Tibial nerve (tissue), 4 donors: ENCODE results near the gene UGT1A3. TPM values are rescaled to one million over a fixed set of nuclear protein-coding genes. Genes with fewer than 3 reads are reported as not detected.

Source experiments
- DNase-seq, 2 donors: peaks; one replicate each; pipeline ENCODE4 v3.0.0-alpha.2; 2019; ENCODE audit warnings: low spot score in 2 of 2
- H3K27ac ChIP-seq, 4 donors: fragments of 200-600 bp; sonication (generic) in 3 of 4; one replicate each; pipeline ENCODE4 v1.5.1; 2017 to 2019; ENCODE audit warnings: mild to moderate bottlenecking in 1 of 4
- H3K27me3 ChIP-seq, 2 donors: fragments of 200-600 bp; sonication (generic) in 1 of 2; one replicate each; pipeline versions ENCODE4 v1.5.1 to v1.6.0; 2017 to 2019
- H3K36me3 ChIP-seq, 3 donors: fragments of 200-600 bp; sonication (generic); one replicate each; pipeline ENCODE4 v1.5.1; 2018 to 2019
- H3K4me1 ChIP-seq, 4 donors: fragments of 200-600 bp; sonication (generic) in 3 of 4; one replicate each; pipeline ENCODE4 v1.5.1; 2017 to 2019
- H3K4me3 ChIP-seq, 4 donors: fragments of 200-600 bp; sonication (generic) in 3 of 4; one replicate each; pipeline ENCODE4 v1.5.1; 2017 to 2019; ENCODE audit warnings: mild to moderate bottlenecking in 1 of 4, moderate library complexity in 1 of 4
- H3K9me3 ChIP-seq, 4 donors: fragments of 200-600 bp; sonication (generic) in 3 of 4; one replicate each; pipeline ENCODE4 v1.5.1; 2017 to 2019
- EP300 ChIP-seq, 2 donors: sonication (generic); formaldehyde crosslinking; IDR thresholded peaks; one replicate each; pipeline ENCODE4 v1.6.1; 2017; ENCODE audit warnings: antibody characterized with exemption in 2 of 2, mild to moderate bottlenecking in 1 of 2
- POLR2A ChIP-seq, 2 donors: fragments of 450-650 bp; IDR thresholded peaks; one replicate each; pipeline ENCODE4 v1.6.1; 2017; ENCODE audit warnings: antibody characterized with exemption in 2 of 2, mild to moderate bottlenecking in 2 of 2, moderate library complexity in 2 of 2
- WGBS, 2 donors: methylation state at CpG; one replicate each; pipeline ENCODE4 v1.1.5; 2018; 5-methylcytosine and 5-hydroxymethylcytosine counted together
- total RNA-seq, 4 donors: library from RNA; depleted of rRNA; stranded (reverse); fragments of >200 nt; gene quantifications; one replicate each; pipeline ENCODE4 v1.1.0, GENCODE V29; 2016
- TF ChIP-seq, protein P1 (sequence below), 5 experiments: fragments of 200-600 bp in 3 of 5; fragments of 450-650 bp in 2 of 5; sonication (generic) in 3 of 5; IDR thresholded peaks; one replicate each; pipeline ENCODE4 v1.5.1; 2016 to 2019; ENCODE audit warnings: antibody characterized with exemption in 5 of 5, mild to moderate bottlenecking in 3 of 5, moderate library complexity in 2 of 5

UGT1A3 gene
- total RNA-seq, 4 donors from 2014 or later = not detected

DNA sequence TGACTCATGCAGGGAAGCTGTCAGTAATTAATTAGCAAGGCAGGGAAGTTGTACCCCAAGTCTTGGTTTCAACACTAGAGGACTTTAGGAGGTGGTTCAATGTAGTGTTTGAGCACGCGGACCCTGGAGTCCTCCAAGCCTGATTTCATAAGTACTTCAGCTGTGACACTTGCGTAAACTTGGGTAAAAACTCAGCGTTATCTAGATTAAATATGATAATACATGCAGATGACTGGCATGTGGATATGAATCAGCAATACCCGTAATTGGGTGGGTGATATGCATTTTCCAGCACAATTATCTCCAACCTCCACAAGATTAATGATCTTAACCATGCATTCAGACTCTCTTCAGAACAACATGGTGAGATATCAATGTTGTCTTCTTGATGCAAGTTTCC, 41.9 kb upstream of the UGT1A3 start:
- Histone ChIP-seq H3K27me3 (no peaks in the 10 kb centered on the region), H3K36me3 (no peaks in the 10 kb centered on the region), H3K4me1 (no peaks in the 10 kb centered on the region), H3K9me3 (no peaks in the 10 kb centered on the region), H3K4me3 (no peak overlapping the region), H3K27ac (no peak overlapping the region)
- no peak for DNase-seq
- TF ChIP-seq, protein P1, sequence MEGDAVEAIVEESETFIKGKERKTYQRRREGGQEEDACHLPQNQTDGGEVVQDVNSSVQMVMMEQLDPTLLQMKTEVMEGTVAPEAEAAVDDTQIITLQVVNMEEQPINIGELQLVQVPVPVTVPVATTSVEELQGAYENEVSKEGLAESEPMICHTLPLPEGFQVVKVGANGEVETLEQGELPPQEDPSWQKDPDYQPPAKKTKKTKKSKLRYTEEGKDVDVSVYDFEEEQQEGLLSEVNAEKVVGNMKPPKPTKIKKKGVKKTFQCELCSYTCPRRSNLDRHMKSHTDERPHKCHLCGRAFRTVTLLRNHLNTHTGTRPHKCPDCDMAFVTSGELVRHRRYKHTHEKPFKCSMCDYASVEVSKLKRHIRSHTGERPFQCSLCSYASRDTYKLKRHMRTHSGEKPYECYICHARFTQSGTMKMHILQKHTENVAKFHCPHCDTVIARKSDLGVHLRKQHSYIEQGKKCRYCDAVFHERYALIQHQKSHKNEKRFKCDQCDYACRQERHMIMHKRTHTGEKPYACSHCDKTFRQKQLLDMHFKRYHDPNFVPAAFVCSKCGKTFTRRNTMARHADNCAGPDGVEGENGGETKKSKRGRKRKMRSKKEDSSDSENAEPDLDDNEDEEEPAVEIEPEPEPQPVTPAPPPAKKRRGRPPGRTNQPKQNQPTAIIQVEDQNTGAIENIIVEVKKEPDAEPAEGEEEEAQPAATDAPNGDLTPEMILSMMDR (IDR thresholded peaks at IDR 0.05) = no peak
- TF ChIP-seq POLR2A (IDR thresholded peaks at IDR 0.05) = no peak
- no peak for TF ChIP-seq EP300 (IDR thresholded peaks at IDR 0.05)
- 79 to 90% methylated on average over 5 of the region's 5 CpGs for WGBS, 2 donors

DNA sequence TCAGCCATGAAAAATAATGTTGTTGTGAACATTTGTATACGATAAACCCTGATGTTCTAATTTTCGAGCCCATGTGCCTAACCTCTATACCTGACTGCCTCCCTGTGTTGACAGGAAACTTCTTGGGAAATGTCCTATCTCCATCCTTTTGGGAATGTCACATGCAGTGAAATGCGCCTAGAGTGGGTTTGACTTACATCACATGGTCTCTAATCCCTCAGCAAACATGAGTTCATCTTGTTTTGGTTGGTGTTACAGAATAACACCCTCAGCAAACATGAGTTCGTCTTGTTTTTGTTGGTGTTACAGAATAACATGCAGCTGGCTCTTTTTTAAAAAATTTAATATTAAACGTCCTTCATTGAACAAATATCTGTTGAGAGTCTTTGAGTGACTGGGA, 40.5 kb upstream of the UGT1A3 start:
- no peaks in the 10 kb centered on the region for H3K9me3 ChIP-seq
- no peaks in the 10 kb centered on the region for H3K27me3 ChIP-seq
- DNase-seq = no peak
- H3K27ac ChIP-seq = no peak overlapping the region
- H3K4me3 ChIP-seq = no peak overlapping the region
- WGBS, 2 donors = 78 to 83% methylated on average over 5 of the region's 5 CpGs
- TF ChIP-seq, protein P1 (IDR thresholded peaks at IDR 0.05) = no peak
- TF ChIP-seq EP300 (IDR thresholded peaks at IDR 0.05) (no peak), POLR2A (IDR thresholded peaks at IDR 0.05) (no peak)
- H3K4me1 ChIP-seq = no peaks in the 10 kb centered on the region
- H3K36me3 ChIP-seq = no peaks in the 10 kb centered on the region

DNA sequence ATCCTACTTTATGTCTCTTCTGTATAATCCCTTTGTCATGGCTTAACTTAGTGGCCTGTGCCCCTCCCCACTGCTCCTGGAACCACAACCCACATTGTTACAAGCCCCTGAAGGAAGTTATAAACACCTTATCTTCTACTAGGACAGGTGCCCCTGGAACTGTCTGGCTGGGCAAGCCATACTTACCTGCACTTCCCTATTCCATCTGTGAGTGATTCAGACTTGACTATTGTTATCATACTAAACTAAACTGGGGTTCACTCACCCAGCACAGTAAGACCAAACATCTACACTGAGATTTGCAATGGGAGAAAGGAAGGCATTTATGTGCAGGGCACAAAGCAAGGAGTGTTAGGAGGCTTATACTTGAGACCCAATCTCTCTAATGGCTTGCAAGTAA, 39.8 kb upstream of the UGT1A3 start:
- Histone ChIP-seq H3K27me3 (no peaks in the 10 kb centered on the region), H3K27ac (no peak overlapping the region), H3K36me3 (no peaks in the 10 kb centered on the region), H3K4me1 (no peaks in the 10 kb centered on the region), H3K4me3 (no peak overlapping the region), H3K9me3 (no peaks in the 10 kb centered on the region)
- TF ChIP-seq EP300 (IDR thresholded peaks at IDR 0.05) (no peak), POLR2A (IDR thresholded peaks at IDR 0.05) (no peak)
- TF ChIP-seq, protein P1 (IDR thresholded peaks at IDR 0.05) = no peak
- no peak for DNase-seq

DNA sequence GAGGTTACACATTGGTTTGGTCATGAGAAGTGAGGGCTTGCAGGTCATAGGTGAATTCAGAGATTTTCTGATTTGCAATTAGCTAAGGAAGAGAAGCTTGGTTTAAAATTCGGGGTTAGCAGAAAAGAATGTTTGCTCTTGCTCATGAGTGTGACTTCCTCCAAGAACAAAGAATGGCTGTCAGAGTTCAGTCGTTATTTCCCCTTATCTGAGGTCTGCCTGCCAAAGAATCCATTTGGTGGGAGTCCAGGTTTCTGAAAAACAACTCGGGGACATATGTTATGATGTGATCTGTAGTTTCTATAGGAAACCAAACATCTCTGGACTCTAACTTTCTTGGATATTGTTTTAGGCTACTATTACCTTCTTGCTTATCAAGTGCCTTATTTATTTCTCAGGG, 39.3 kb upstream of the UGT1A3 start:
- H3K27ac ChIP-seq = no peak overlapping the region
- H3K4me1 ChIP-seq = no peaks in the 10 kb centered on the region
- 19 to 26% methylated on average over 3 of the region's 3 CpGs for WGBS, 2 donors
- no peak overlapping the region for H3K4me3 ChIP-seq
- H3K9me3 ChIP-seq = no peaks in the 10 kb centered on the region
- TF ChIP-seq EP300 (IDR thresholded peaks at IDR 0.05) (no peak), POLR2A (IDR thresholded peaks at IDR 0.05) (no peak)
- TF ChIP-seq, protein P1 (IDR thresholded peaks at IDR 0.05) = no peak
- H3K27me3 ChIP-seq = no peaks in the 10 kb centered on the region
- DNase-seq = no peak
- no peaks in the 10 kb centered on the region for H3K36me3 ChIP-seq

DNA sequence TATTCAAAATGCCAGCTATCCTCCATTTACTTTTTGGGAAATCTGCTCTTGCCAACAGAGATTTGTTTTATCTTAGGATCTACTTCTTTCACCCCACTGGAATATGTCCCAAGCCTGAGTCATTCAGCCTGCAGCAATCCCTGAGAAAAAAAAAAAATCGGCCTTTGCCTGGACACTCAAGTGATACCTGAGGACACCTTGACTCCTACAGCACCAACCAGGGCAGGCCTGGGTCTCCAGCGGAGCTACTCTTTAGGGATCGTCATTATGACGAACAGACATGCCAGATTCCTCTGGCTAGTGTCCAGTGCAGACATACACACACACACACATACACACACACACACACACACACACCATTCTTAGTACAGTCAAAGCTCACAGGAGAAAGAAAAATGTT, 38.4 kb upstream of the UGT1A3 start:
- H3K27ac ChIP-seq = no peak overlapping the region
- no peaks in the 10 kb centered on the region for H3K4me1 ChIP-seq
- WGBS, 2 donors = 76 to 85% methylated on average over 4 of the region's 4 CpGs
- no peaks in the 10 kb centered on the region for H3K36me3 ChIP-seq
- TF ChIP-seq, protein P1 (IDR thresholded peaks at IDR 0.05) = no peak
- TF ChIP-seq EP300 (IDR thresholded peaks at IDR 0.05) (no peak), POLR2A (IDR thresholded peaks at IDR 0.05) (no peak)
- H3K4me3 ChIP-seq = no peak overlapping the region
- no peaks in the 10 kb centered on the region for H3K27me3 ChIP-seq
- H3K9me3 ChIP-seq = no peaks in the 10 kb centered on the region
- DNase-seq = no peak
